Measurements from ENCODE around the gene MYO15A.

GRCh38 chr17:18182110-18182977 lies 73.8 kb downstream of the MYO15A start:
- TF ChIP-seq CTCF (IDR thresholded peaks at IDR 0.05; ENCODE audit: poor library complexity) (no peak), EZH2 (IDR thresholded peaks at IDR 0.05; ENCODE audit: borderline replicate concordance) (no peak)

Data from hepatocyte (in vitro differentiated cells).